ENCODE data around the gene PLEKHF1.
"Not testable (repeated sequence)": the region's sequence is repeated elsewhere in the genome, so short reads cannot be mapped to it uniquely, and the experiment has no call there.

The PLEKHF1 gene, protein sequence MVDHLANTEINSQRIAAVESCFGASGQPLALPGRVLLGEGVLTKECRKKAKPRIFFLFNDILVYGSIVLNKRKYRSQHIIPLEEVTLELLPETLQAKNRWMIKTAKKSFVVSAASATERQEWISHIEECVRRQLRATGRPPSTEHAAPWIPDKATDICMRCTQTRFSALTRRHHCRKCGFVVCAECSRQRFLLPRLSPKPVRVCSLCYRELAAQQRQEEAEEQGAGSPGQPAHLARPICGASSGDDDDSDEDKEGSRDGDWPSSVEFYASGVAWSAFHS

DNA sequence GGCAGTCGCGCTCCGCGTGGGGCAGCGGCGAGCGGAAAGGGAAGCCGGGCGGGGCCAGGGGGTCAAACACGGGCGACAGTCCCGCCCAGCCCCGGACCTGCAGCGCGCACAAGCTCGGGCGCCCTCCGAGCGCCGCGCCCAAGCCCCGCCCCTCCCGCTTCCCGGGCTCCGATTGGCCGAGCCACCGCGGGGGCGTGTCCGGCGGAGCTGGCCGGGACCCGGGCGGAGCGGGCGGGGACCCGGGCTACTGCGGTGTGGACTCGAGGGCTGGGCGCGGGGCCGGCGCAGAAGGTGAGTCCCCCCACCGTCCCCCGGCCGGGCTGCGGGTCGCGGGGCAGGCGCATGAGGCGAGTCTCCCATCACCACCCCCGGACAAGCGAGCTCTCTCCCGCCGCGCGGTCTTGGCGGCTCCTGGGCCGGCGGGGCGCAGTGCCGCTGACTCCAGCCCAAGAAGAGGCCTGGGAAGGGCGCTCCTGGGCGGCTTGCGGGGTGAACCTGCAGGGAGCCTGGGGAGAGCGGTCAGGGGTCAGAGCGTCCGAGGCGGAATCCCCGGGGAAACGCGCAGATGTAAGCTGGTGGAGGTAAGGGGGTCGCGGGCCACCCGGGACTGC, at the start of gene PLEKHF1:
Gene PLEKHF1, plus strand, starts transcription at position 247 of the 611 bp plus-strand sequence. CDS start 8,379 bp downstream, outside the sequence.
- DNase-seq: no peak

DNA sequence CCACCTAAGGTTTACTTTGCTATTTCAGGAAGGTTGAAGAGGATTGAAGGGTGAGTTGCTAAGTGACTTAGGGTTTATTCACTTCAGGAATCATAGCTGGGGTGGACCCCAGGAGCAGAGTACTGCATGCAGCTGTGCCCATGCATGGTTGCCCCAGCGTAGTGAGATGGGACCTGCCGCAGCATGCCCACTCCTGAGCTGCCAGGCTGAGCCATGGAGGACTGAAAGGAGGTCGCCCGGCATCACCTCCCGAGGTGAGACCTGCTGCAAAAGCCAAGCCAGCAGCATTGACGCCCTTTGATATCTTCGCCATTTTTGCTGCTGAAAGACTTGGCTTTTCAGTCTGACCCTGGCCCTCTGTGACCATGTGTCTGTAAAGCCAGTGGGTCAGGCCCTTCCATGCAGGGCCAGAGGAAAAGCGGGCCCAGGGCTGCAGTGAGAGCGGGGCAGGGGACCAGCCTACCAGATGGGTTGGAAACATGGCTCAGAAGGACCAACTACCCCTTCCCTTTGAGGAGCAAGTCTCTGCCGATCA, 49.3 kb upstream of the PLEKHF1 start:
- no peak for DNase-seq

DNA sequence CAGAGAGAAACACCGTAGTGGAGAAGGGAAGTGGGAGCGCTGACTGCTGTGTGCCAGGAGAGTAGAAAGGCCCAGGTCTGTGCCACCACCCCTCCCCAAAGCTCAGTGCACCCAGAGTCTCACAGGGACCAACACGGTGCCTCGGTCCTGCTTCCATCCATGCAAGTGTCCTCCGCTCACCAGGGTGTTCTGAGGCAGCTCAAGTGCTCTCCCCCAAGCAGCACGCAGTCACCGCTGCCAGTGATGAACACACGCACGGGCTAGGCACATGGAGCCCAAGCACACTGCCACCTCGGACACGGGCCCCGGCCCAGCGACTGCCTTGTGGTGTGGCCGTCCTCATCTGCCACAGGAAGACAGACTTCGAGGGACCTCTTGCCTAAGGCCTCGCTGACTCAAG, 48.7 kb upstream of the PLEKHF1 start:
- no peak for DNase-seq

DNA sequence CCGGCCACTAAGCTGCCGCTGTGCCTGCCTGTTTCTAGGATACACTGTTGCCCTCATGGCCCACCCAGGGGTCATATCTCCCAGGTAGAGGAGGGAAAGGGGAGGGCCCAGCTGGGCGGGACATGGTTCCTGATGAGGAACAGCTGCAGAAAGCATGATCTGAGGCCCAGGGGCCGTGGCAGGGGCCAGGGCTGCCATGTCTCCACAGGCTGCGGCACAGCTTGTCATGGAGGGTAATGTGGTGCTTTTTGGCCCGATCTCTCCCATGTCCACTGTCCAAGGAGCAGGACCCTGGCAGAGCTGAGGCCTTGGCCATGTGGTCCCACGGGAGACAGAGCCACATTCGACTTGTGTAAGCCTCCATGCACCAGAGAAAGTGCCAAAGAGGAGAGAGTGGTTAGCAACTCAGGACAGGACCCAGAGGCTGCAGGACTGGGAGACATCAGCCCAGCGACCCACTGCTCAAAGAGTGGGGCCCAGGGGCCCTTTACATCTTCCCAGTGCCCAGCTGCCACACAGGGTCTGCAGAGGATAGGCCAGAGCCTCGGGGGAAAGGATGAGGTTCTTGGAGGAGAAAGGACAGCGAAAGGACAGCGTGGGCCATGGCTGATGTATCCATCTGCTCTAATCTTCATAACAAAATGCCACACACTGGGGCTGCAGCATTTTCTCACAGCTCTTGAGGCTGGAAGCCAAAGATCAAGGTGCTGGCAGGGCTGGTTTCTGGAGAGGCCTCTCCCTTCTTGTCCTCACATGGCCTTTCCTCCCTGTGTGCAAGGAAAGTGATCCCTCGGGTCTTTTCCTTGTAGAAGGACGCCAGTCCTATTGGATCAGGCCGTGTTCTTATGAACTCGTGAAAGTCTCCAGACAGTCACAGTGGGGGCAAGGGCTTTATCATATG, 47.6 kb upstream of the PLEKHF1 start:
- no peak for DNase-seq

GRCh38 chr19:29618434-29618833, 46.8 kb upstream of the PLEKHF1 start:
- DNase-seq: no peak

GRCh38 chr19:29618871-29619270, 46.4 kb upstream of the PLEKHF1 start:
- DNase-seq: no peak

DNA sequence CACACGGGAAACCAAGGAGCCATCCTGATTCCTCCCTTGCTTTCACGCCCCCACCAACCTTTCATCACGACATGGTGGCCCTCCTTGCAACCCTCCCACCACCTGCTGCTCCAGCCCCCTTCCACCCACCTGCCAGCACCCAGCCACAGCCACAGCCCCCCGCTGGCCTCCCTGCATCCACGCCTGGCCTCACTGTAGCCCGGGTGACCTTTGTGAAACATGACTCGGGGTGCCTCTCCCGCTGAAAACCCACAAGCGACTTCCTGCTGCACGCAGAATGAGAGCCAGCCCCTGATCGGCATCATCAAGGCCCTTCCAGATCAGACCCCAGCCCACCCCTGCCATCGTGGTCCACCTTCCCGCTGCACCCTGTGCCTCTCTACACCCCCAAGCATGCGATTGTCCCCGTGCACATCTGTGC, 44.3 kb upstream of the PLEKHF1 start:
- no peak for DNase-seq

- DNase-seq: no peak
These were observed 42.8 kb upstream of the PLEKHF1 start for GRCh38 chr19:29622166-29623070.

- DNase-seq: no peak
These were observed 41.4 kb upstream of the PLEKHF1 start for GRCh38 chr19:29623726-29624488.

DNA sequence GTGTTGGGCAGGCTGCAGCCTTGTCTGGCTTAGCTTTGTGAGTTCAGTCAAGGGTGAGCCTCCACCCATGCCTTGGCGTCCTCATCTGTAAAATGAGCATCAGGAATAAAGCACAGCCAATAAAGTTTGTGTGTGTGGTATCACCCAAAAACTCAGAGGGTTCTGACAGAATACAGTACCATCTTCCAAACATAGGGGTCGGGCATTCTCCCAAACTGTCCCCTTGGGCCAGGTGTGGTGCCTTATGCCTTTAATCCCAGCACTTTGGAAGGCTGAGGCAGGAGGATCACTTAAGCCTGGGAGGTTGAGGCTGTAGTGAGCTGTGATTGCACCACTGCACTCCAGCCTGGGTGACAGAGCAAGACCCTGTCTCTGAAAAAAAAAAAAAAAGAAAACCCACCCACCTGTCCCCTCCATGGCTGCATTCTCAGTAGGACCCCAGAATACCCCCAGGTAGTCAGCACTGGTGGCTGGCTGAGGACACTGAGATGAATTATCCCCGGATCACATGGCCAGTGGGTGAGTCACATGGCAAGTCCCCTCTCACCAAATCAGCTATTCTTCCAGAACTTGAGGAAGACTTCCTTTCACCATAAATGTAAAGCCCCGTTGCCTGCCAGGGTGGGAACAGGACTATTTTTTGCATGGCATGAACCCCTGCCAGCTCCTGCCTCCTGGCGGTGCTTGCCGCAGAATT, 40.6 kb upstream of the PLEKHF1 start:
- DNase-seq: no peak

- DNase-seq: no peak
These were observed 40.0 kb upstream of the PLEKHF1 start for GRCh38 chr19:29625186-29625651.

GRCh38 chr19:29626386-29626785, 38.9 kb upstream of the PLEKHF1 start:
- DNase-seq: no peak

GRCh38 chr19:29626832-29627231, 38.4 kb upstream of the PLEKHF1 start:
- DNase-seq: not testable (repeated sequence)

DNA sequence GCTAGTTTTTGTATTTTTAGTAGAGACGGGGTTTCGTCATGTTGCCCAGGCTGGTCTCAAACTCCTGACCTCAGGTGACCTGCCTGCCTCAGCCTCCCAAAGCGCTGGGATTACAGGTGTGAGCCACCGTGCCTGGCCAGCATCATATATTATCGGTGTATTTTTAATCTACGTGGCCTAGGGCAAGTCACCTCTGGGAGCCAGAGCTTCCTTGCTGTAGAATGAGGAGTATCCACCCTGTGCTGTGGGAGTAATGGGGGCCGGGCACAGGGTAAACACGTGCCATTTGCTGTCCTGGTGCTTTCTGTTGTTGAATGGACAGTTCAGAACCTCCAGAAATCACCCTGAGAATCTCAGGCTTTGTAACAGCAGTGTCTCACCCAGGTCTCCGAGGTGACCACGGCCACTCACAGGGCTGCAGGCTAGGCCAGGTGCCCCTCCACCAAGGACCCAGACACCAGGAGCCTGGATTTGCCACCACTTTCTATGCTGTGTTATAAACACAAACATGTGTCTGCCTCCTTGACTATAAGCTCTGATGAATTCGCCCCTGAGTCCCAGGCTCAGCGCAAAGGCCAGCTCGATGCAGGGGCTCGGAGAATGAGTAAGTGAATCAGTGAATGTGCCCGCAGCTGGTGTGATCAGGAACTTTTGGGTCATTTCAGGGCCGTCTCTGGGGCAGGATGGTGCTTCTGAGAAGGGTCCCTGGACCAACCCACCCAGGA, 36.4 kb upstream of the PLEKHF1 start:
- no peak for DNase-seq

DNA sequence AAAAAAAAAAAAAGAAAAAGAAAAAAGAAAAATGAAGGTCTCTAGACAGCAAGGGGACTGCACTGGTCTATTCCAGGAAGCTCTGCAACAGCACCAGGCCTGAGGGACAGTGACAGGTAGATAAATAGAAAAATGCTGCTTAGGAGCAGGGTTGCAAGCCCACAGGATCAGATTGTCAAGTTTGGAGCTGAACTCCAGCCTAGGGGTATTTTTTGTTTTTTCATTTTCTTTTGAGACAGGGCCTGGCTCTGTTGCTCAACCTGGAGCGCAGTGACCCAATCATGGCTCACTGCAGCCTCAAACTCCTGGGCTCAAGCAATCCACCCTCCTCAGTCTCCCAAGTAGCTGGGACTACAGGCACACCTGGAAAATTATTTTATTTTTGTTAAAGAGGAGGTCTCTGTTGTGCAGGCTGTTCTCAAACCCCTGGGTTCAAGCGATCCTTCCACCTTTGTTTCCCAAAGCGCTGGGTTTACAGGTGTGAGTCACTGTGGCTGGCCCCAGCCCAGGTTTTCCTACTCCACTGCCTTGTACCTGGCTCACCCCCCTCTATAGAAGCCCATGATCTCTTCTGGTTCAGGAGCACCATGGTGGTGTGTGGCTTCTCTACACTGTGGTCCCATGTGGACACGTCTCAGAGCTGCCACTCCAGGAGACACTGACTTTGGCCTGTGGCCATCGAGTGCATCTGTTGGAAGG, 35.3 kb upstream of the PLEKHF1 start:
- no peak for DNase-seq

GRCh38 chr19:29630655-29631054, 34.6 kb upstream of the PLEKHF1 start:
- DNase-seq: no peak

DNA sequence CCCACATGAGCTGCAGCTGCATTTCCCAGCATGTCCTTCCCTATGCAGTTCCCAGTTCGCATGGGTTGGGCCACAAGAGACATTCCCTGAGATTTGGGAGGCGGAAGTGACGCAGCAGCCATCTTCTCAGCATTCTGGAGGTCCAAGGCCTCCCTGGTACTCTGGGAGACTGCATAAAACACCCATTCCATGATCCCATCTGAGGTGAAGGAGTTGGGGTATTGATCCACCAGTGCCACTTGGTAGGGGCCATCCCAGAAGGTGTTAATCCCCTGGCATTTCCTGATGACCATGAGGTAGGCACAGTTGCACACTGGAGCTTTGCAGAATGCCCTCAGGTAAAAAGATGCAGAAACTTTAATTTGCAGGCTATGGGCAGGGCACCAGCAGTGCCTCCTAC, 33.8 kb upstream of the PLEKHF1 start:
- DNase-seq: no peak

GRCh38 chr19:29634002-29634401, 31.3 kb upstream of the PLEKHF1 start:
- DNase-seq: no peak

- no peak for DNase-seq
These were observed 30.7 kb upstream of the PLEKHF1 start for GRCh38 chr19:29634423-29635130.
